ENCODE results near the gene PPIH. TPM values are rescaled to one million over a fixed set of nuclear protein-coding genes. Genes with fewer than 3 reads are reported as not detected.

Gene PPIH
- total RNA-seq, 1 donor from 2014 or later: 2.2 TPM

DNA sequence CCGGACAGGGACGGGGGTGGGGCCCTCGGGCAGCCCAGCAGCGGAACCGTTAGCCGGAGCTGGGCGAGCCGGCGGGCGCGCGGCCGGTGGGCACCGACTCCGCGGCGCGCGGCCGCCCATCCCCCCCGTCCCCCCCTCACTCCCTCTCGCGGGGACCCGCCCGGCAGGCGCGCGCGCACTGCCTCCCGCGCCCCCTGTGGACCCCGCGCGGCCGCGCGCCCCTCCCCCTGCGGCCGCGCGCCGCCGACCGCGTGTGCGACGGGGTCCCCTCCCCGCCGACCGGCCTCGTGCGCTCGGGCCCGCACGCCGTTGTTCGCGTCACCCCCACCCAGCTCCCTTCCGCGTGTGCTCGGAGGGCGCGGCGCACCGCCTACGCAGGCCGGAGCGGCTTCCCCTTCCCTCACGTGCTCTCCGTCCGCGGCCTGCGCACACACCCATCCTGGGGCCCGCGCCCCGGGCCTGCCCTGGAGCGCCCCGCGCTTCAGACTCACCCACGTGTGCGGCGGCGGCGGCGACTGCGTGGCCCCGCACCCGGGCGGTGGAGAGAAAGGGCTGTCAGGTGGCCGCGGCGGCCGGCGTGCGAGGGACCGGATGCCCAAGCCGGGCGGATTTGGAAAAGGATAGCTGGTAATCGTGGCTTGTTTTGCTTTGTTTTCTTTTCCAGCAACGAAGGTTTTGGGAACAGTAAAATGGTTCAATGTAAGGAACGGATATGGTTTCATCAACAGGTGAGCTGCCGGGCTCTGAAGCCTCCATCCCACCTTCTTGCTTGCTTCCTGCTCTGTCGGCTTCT is 24.7 kb downstream of the PPIH start:
- no peaks in the 10 kb centered on the region for H3K36me3 ChIP-seq
- H3K27me3 ChIP-seq: no peaks in the 10 kb centered on the region
- H3K9me3 ChIP-seq: no peaks in the 10 kb centered on the region
- peaks cover 9 to 48% of the 10 kb centered on the region in 2 donors for H3K4me1 ChIP-seq
- intact Hi-C loops (cut with DNase I): loop anchor here (1.0 to 5.0 kb wide), 9 partner anchors 25 to 674 kb away; partner anchors contain the start of genes C1orf50, CCDC30, CDC20 and CFAP57
- peak overlapping the region; percentile 84 to 95 for H3K27ac ChIP-seq
- TF ChIP-seq, protein P1, sequence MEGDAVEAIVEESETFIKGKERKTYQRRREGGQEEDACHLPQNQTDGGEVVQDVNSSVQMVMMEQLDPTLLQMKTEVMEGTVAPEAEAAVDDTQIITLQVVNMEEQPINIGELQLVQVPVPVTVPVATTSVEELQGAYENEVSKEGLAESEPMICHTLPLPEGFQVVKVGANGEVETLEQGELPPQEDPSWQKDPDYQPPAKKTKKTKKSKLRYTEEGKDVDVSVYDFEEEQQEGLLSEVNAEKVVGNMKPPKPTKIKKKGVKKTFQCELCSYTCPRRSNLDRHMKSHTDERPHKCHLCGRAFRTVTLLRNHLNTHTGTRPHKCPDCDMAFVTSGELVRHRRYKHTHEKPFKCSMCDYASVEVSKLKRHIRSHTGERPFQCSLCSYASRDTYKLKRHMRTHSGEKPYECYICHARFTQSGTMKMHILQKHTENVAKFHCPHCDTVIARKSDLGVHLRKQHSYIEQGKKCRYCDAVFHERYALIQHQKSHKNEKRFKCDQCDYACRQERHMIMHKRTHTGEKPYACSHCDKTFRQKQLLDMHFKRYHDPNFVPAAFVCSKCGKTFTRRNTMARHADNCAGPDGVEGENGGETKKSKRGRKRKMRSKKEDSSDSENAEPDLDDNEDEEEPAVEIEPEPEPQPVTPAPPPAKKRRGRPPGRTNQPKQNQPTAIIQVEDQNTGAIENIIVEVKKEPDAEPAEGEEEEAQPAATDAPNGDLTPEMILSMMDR (IDR thresholded peaks at IDR 0.05): no peak
- H3K4me3 ChIP-seq: peak overlapping the region; percentile 96
- DNase-seq (ENCODE audit: low spot score in 2 of 2): peak; percentile 17 to 83

DNA sequence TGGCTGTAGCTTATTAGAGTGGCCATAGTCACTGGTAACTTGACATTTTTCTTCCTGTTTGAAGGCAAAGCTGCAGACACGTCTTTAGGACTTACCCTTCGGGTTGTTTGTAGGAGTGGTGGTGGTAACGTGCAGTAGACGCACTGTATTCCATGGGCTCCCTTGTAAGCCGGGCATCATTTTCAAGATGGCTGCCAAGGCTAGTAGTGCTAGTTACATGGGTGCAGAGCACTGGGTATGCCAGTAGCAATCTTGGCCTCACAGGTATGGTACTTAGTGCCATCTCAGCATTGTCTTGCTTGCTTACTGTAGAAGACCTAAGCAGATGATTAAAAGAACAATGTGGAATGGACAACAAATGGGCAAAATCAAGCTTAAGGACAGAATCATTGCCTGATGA is 25.9 kb downstream of the PPIH start:
- H3K4me1 ChIP-seq: peaks cover 9 to 50% of the 10 kb centered on the region in 2 donors
- H3K36me3 ChIP-seq: no peaks in the 10 kb centered on the region
- peak overlapping the region; percentile 96 for H3K4me3 ChIP-seq
- H3K27ac ChIP-seq: no peak overlapping the region
- no peak for DNase-seq (ENCODE audit: low spot score in 2 of 2)
- intact Hi-C loops (cut with DNase I): loop anchor here (5.0 kb wide), 3 partner anchors 278 to 673 kb away; partner anchors contain the start of gene CDC20
- TF ChIP-seq, protein P1 (IDR thresholded peaks at IDR 0.05): no peak
- H3K27me3 ChIP-seq: no peaks in the 10 kb centered on the region
- H3K9me3 ChIP-seq: no peaks in the 10 kb centered on the region

DNA sequence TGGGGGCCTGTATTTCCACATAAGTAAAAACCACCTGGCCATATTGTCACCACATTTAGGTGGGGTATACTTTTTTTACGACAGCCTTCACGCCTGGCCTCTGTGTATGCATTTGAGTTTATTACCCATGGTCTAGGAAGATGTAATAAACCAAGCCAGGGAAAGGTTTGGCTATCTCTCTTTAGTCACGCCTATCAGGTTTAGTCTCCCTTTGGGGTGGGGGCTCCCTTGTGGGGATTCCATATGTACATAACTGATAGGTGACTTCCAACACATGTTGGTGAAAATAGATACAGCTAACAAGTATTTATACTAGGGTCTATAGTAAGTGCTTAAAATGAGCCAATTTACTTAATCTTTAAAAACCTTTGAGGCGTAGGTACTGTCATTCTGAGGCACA is 28.2 kb downstream of the PPIH start:
- H3K4me3 ChIP-seq: no peak overlapping the region
- DNase-seq (ENCODE audit: low spot score in 2 of 2): no peak
- H3K4me1 ChIP-seq: peaks cover 9 to 46% of the 10 kb centered on the region in 2 donors
- H3K27ac ChIP-seq: no peak overlapping the region
- H3K27me3 ChIP-seq: no peaks in the 10 kb centered on the region
- no peaks in the 10 kb centered on the region for H3K9me3 ChIP-seq
- TF ChIP-seq, protein P1 (IDR thresholded peaks at IDR 0.05): no peak
- no peaks in the 10 kb centered on the region for H3K36me3 ChIP-seq
- intact Hi-C loops (cut with DNase I): no loop called here

DNA sequence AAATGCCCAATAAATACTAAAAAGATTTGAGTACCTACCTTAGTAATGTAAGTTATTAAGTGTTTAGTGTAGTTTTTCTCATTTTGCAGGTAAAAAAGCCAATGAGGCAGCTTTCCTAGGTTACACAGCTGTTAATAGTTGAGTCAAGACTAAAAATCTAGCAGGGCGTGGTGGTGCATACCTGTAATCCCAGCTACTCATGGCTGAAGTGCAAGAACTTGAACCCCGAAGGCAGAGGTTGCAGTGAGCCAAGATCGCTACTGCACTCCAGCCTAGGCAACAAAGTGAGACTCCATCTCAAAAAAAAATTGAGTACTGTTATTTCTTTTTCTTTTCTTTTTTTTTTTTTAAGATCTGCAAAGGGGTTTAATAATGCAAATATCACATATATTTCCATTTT is 31.7 kb downstream of the PPIH start:
- Histone ChIP-seq H3K36me3 (peaks cover under 1 to 6% of the 10 kb centered on the region in 2 donors), H3K27ac (no peak overlapping the region), H3K9me3 (no peaks in the 10 kb centered on the region), H3K4me3 (no peak overlapping the region), H3K4me1 (peaks cover 0 to 32% of the 10 kb centered on the region in 2 donors), H3K27me3 (no peaks in the 10 kb centered on the region)
- no peak for DNase-seq (ENCODE audit: low spot score in 2 of 2)
- TF ChIP-seq, protein P1 (IDR thresholded peaks at IDR 0.05): no peak
- intact Hi-C loops (cut with DNase I): no loop called here

DNA sequence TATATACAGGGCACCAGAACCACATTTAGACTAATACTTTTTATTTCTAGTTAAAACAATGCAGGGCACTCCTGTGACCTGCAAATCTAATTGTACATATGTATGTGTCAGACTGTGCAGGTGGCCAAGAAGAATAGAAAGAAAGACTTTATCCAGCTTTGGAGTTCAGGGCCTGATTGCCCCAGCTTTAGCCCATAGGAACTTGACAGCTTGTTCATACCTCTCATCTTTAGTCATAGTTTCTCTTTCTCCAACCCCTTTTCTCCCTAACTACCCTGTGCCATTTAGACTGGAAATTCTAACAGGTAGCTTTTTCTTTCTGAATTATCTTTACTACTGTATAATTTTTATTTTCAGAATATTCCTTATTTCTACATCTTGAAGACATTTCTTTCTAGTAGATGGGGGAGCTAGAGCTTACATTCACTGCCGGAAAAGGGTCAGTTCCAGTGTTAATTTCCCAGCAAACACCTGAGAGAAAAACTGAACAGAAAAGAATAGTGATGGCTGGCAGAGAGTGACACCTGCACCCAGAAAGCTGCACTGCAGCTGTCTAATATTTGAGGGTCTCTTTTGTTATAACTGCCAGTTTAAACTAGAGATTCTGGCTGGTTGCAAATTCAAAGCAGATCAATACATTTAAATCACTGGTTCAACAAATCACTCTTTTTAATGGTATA is 32.4 kb downstream of the PPIH start:
- Histone ChIP-seq H3K36me3 (peaks cover 4 to 6% of the 10 kb centered on the region in 2 donors), H3K9me3 (no peaks in the 10 kb centered on the region), H3K27ac (no peak overlapping the region), H3K27me3 (no peaks in the 10 kb centered on the region), H3K4me1 (peaks cover 0 to 28% of the 10 kb centered on the region in 2 donors), H3K4me3 (no peak overlapping the region)
- TF ChIP-seq, protein P1 (IDR thresholded peaks at IDR 0.05): no peak
- no peak for DNase-seq (ENCODE audit: low spot score in 2 of 2)
- intact Hi-C loops (cut with DNase I): no loop called here

Data from ascending aorta (tissue), 2 donors.